Endodermal cell (in vitro differentiated cells): ENCODE results near the gene HOXA11. TPM values are rescaled to one million over a fixed set of nuclear protein-coding genes. Genes with fewer than 3 reads are reported as not detected.

Source experiments
- DNase-seq: peaks from one replicate; pipeline ENCODE4 v3.0.0-alpha.2; 2017
- H3K27ac ChIP-seq: 2 replicates; pipeline ENCODE4 v1.5.1; 2013; ENCODE audit warnings: mild to moderate bottlenecking, low read depth, low read length, moderate library complexity
- H3K27me3 ChIP-seq: 2 replicates; pipeline ENCODE4 v1.6.1; 2013; ENCODE audit warnings: mild to moderate bottlenecking, low read length, moderate library complexity; ENCODE audit not compliant: insufficient read depth, control insufficient read depth, poor library complexity, severe bottlenecking
- H3K36me3 ChIP-seq: 2 replicates; pipeline ENCODE4 v1.7.0; 2013; ENCODE audit warnings: mild to moderate bottlenecking, low read length, moderate library complexity; ENCODE audit not compliant: control insufficient read depth, insufficient read depth
- H3K4me1 ChIP-seq: one replicate; pipeline ENCODE4 v1.7.0; 2013; ENCODE audit warnings: low read length; ENCODE audit not compliant: control insufficient read depth, insufficient read depth
- H3K4me3 ChIP-seq: 2 replicates; pipeline ENCODE4 v1.5.1; 2013; ENCODE audit warnings: mild to moderate bottlenecking, low read length, moderate library complexity
- H3K9ac ChIP-seq: 2 replicates; pipeline ENCODE4 v1.6.1; 2013; ENCODE audit warnings: mild to moderate bottlenecking, low read length, moderate library complexity; ENCODE audit not compliant: poor library complexity, severe bottlenecking; ENCODE audit errors: extremely low read depth
- H3K9me3 ChIP-seq: 2 replicates; pipeline ENCODE4 v1.6.1; 2013; ENCODE audit warnings: mild to moderate bottlenecking, low read length, moderate library complexity; ENCODE audit not compliant: control insufficient read depth
- H3K27ac Mint-ChIP-seq: 2 replicates; pipeline ENCODE4 v1.8.0; 2020; ENCODE audit warnings: mixed read lengths
- H3K27me3 Mint-ChIP-seq: 2 replicates; pipeline ENCODE4 v1.8.0; 2021; ENCODE audit warnings: mild to moderate bottlenecking, mixed read lengths; ENCODE audit not compliant: insufficient read depth
- H3K36me3 Mint-ChIP-seq: 2 replicates; pipeline ENCODE4 v1.8.0; 2020; ENCODE audit warnings: low read depth, mixed read lengths
- H3K4me1 Mint-ChIP-seq: 2 replicates; pipeline ENCODE4 v1.8.0; 2020; ENCODE audit warnings: mixed read lengths
- H3K4me3 Mint-ChIP-seq: 2 replicates; pipeline ENCODE4 v1.8.0; 2020; ENCODE audit warnings: mild to moderate bottlenecking, moderate library complexity, mixed read lengths
- H3K9me3 Mint-ChIP-seq: 2 replicates; pipeline ENCODE4 v1.8.0; 2020; ENCODE audit warnings: mild to moderate bottlenecking, mixed read lengths
- CTCF ChIP-seq: fragments of 200-600 bp; sonication (generic); conservative IDR thresholded peaks from 2 replicates; pipeline ENCODE4 v1.5.0; 2021; ENCODE audit warnings: antibody characterized with exemption, mild to moderate bottlenecking
- WGBS, 2 experiments: methylation state at CpG; one replicate each; pipeline versions ENCODE4 v1.1.5 to v1.1.7; 2013; ENCODE audit warnings: missing lambda C conversion rate in 2 of 2, mixed read lengths in 1 of 2; ENCODE audit not compliant: insufficient coverage in 1 of 2, insufficient read length in 1 of 2; 5-methylcytosine and 5-hydroxymethylcytosine counted together
- total RNA-seq, 2 donors: library from RNA; stranded (reverse); fragmentation: NEBNext Ultra II Directional in 1 of 2; extraction: Animal tissue kit (Norgen Biotek cat#: 25700) in 1 of 2; gene quantifications; 2 replicates in 1 of 2; 3 replicates in 1 of 2; pipeline ENCODE4 v1.2.1, GENCODE V29; 2021

Gene HOXA11
- total RNA-seq, 2 donors from 2014 or later: not detected

GRCh38 chr7:27189295-27189996, 4.4 kb upstream of the HOXA11 start:
- no peak overlapping the region for H3K27ac Mint-ChIP-seq
- H3K4me1 Mint-ChIP-seq: peaks cover 17% of the 10 kb centered on the region
- no peaks in the 10 kb centered on the region for H3K9me3 Mint-ChIP-seq
- peaks cover 99% of the 10 kb centered on the region for H3K27me3 Mint-ChIP-seq
- Histone ChIP-seq H3K9ac (no peak overlapping the region), H3K27me3 (peaks cover 100% of the 10 kb centered on the region), H3K4me1 (peaks cover 6% of the 10 kb centered on the region), H3K9me3 (no peaks in the 10 kb centered on the region), H3K4me3 (peak overlapping the region; percentile 66), H3K27ac (no peak overlapping the region), H3K36me3 (no peaks in the 10 kb centered on the region)
- peak; percentile 80 for DNase-seq
- 9 to 12% methylated on average over 13 to 22 of the region's 22 CpGs for WGBS, 2 experiments
- H3K4me3 Mint-ChIP-seq: peak overlapping the region; percentile 53
- no peak for TF ChIP-seq CTCF
- H3K36me3 Mint-ChIP-seq: no peaks in the 10 kb centered on the region

GRCh38 chr7:27188386-27189294, 3.6 kb upstream of the HOXA11 start:
- Histone ChIP-seq H3K4me3 (peak overlapping the region; percentile 66), H3K27me3 (peaks cover 100% of the 10 kb centered on the region)
- no peak for TF ChIP-seq CTCF

DNA sequence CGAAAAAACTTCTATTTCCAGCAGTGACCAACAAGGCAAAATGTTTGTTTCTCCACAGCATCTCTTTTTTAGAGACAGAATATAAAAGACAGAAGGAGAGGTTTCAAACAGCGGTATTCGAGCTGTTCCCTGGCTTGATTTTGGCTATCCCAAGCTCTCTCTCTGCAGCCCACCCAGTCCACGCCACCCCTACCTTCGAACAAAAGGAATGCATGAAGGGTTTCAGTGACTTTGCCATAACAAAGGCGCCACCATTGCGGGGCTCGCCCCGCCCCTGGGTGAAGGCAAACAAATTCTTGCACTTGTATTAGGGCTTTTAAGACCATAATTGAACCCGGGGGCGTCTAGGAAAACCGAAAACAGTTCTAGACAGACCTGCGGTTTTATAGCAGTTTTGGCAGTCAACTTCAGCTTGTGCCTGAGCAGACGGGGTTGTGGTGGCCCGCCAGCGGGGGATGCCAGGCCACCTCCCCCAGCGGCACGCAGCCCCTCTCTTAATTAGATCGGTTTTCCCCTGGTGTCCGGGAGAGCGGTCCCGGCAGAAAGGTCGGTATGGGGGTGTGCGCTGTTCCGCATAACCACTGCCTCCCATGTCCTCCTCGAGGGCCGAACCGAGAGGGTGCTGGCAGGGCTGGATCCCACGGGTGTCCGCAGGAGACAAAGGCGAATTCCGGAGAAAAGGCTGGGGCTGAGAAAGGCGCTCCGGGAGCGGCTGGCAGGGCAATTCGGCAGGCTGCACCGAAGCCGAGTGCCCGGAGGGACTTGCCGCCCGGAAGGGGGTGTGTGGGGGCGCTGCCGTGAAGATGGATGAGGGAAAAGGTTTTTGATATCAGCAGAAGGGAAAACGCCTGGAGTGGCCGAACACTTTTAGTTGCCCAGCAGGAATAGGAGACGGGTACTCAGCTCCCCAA, 2.7 kb upstream of the HOXA11 start:
- Histone ChIP-seq H3K4me1 (peaks cover 9% of the 10 kb centered on the region), H3K4me3 (no peak overlapping the region), H3K36me3 (no peaks in the 10 kb centered on the region), H3K9me3 (no peaks in the 10 kb centered on the region), H3K27ac (no peak overlapping the region), H3K27me3 (peaks cover 100% of the 10 kb centered on the region), H3K9ac (no peak overlapping the region)
- H3K27me3 Mint-ChIP-seq: peaks cover 99% of the 10 kb centered on the region
- H3K4me1 Mint-ChIP-seq: peaks cover 17% of the 10 kb centered on the region
- peak; percentile 65 for DNase-seq
- no peak for TF ChIP-seq CTCF
- no peaks in the 10 kb centered on the region for H3K36me3 Mint-ChIP-seq
- H3K9me3 Mint-ChIP-seq: no peaks in the 10 kb centered on the region
- no peak overlapping the region for H3K27ac Mint-ChIP-seq
- peak overlapping the region; percentile 53 for H3K4me3 Mint-ChIP-seq
- 3 to 4% methylated on average over 27 to 46 of the region's 46 CpGs for WGBS, 2 experiments

More at GRCh38 chr7:27188386-27189294, 3.6 kb upstream of the HOXA11 start:
- H3K27ac ChIP-seq: no peak overlapping the region
- peak; percentile 82 for DNase-seq
- H3K9ac ChIP-seq: no peak overlapping the region
- no peaks in the 10 kb centered on the region for H3K36me3 ChIP-seq
- no peaks in the 10 kb centered on the region for H3K9me3 ChIP-seq
- peaks cover 6% of the 10 kb centered on the region for H3K4me1 ChIP-seq
- no peaks in the 10 kb centered on the region for H3K36me3 Mint-ChIP-seq
- 4% methylated on average over 26 to 49 of the region's 49 CpGs for WGBS, 2 experiments
- H3K4me1 Mint-ChIP-seq: peaks cover 17% of the 10 kb centered on the region
- peak overlapping the region; percentile 53 for H3K4me3 Mint-ChIP-seq
- H3K27me3 Mint-ChIP-seq: peaks cover 99% of the 10 kb centered on the region
- H3K27ac Mint-ChIP-seq: no peak overlapping the region
- no peaks in the 10 kb centered on the region for H3K9me3 Mint-ChIP-seq
